GM12878 (cell line): ENCODE measurements around the gene SPRYD3. TPM values are rescaled to one million over a fixed set of nuclear protein-coding genes. Genes with fewer than 3 reads are reported as not detected.

ENCODE experiments used
- ATAC-seq: fragments of 200-7000 bp; cut with Tn5 transposase; 3 replicates; pipeline ENCODE4 v1.9.1; 2020; ENCODE audit warnings: mild to moderate bottlenecking, moderate library complexity
- BruUV-seq: library from RNA; stranded (reverse); fragments of 400-500 nt; replicated peaks from 2 replicates; lab custom pipeline; 2021; lab: Mats Ljungman, UMichigan
- CTCF ChIA-PET: fragments of 300-600 bp; sonication (Branson Sonifier 250); formaldehyde crosslinking; extraction: SDS; loops from one replicate; lab custom pipeline; 2021; ENCODE audit warnings: inconsistent platforms; lab: Yijun Ruan, JAX
- POLR2A ChIA-PET: fragments of 350-600 bp; formaldehyde crosslinking; extraction: SDS; loops from one replicate; lab custom pipeline; 2021; ENCODE audit warnings: inconsistent platforms; lab: Charles Lee
- RAD21 ChIA-PET: fragments of 300-600 bp; sonication (Branson Sonifier 250); formaldehyde crosslinking; loops from one replicate; lab custom pipeline; 2023; ENCODE audit warnings: antibody characterized with exemption; ENCODE audit not compliant: unreplicated experiment; lab: Charles Lee
- SMC1A ChIA-PET: fragments of 300-600 bp; sonication (Branson Sonifier 250); formaldehyde crosslinking; loops from one replicate; lab custom pipeline; 2023; ENCODE audit not compliant: unreplicated experiment, uncharacterized antibody; lab: Charles Lee
- DNase-seq: peaks from one replicate; pipeline ENCODE4 v3.0.0-alpha.2; 2011; ENCODE audit warnings: low read depth, low spot score
- FAIRE-seq: peaks from 3 replicates; lab custom pipeline; 2011; peaks lifted over from hg19 to GRCh38; lab: Jason Lieb, UNC
- H2AFZ ChIP-seq: 2 replicates; pipeline ENCODE4 v1.6.0; 2011; ENCODE audit warnings: low read depth, low read length, control low read depth; ENCODE audit not compliant: control insufficient read depth
- H3K27ac ChIP-seq: 2 replicates; pipeline ENCODE4 v1.5.1; 2011; ENCODE audit warnings: control low read depth; ENCODE audit not compliant: control insufficient read depth, insufficient read depth
- H3K27me3 ChIP-seq, 2 experiments: replicated peaks in 1 of 2; 2 replicates each; pipeline versions ENCODE4 v1.6.0 to v1.6.1; 2011; ENCODE audit warnings: low read length in 1 of 2; ENCODE audit not compliant: control insufficient read depth in 2 of 2, insufficient read depth in 2 of 2
- H3K36me3 ChIP-seq, 2 experiments: 2 replicates each; pipeline ENCODE4 v1.5.1; 2011; ENCODE audit warnings: low read length in 1 of 2; ENCODE audit not compliant: control insufficient read depth in 2 of 2, insufficient read depth in 2 of 2
- H3K4me1 ChIP-seq: 2 replicates; pipeline ENCODE4 v1.6.1; 2011; ENCODE audit warnings: mild to moderate bottlenecking, low read length, moderate library complexity, mixed read lengths; ENCODE audit not compliant: control insufficient read depth, insufficient read depth
- H3K4me2 ChIP-seq: 2 replicates; pipeline ENCODE4 v1.6.0; 2011; ENCODE audit warnings: control low read depth; ENCODE audit not compliant: control insufficient read depth, insufficient read depth
- H3K4me3 ChIP-seq: fragments of 200-600 bp; sonication (generic); 2 replicates; pipeline ENCODE4 v1.5.1; 2016
- H3K79me2 ChIP-seq: 2 replicates; pipeline ENCODE4 v1.6.0; 2011; ENCODE audit warnings: low read length; ENCODE audit not compliant: control insufficient read depth, insufficient read depth
- H3K9ac ChIP-seq: 2 replicates; pipeline ENCODE4 v1.8.0; 2011; ENCODE audit warnings: low read length, control low read depth, mixed read lengths; ENCODE audit not compliant: control insufficient read depth, insufficient read depth
- H3K9me3 ChIP-seq: replicated peaks from 3 replicates; pipeline ENCODE4 v1.5.1; 2011; ENCODE audit warnings: mild to moderate bottlenecking, low read length; ENCODE audit not compliant: control insufficient read depth, insufficient read depth
- H4K20me1 ChIP-seq: 2 replicates; pipeline ENCODE4 v1.6.0; 2011; ENCODE audit not compliant: control insufficient read depth, insufficient read depth
- ASH2L ChIP-seq: fragments of 300-600, 200-600 bp; sonication (generic); IDR thresholded peaks from 2 replicates; pipeline ENCODE4 v1.6.1; 2017; ENCODE audit warnings: low read depth, mild to moderate bottlenecking, borderline replicate concordance
- BHLHE40 ChIP-seq, 2 experiments: fragments of 450-650 bp in 1 of 2; IDR thresholded peaks; 2 replicates each; pipeline ENCODE4 v1.6.1; 2011 to 2017; ENCODE audit warnings: low read depth in 2 of 2, borderline replicate concordance in 1 of 2, improper control_type of control experiment in 1 of 2, low read length in 1 of 2, mild to moderate bottlenecking in 1 of 2
- CEBPB ChIP-seq, 2 experiments: fragments of 150-350 bp in 1 of 2; IDR thresholded peaks; 2 replicates each; pipeline ENCODE4 v1.6.1; 2012 to 2014; ENCODE audit warnings: low read depth in 2 of 2, low read length in 2 of 2, borderline replicate concordance in 1 of 2, inconsistent platforms in 1 of 2
- EGR1 ChIP-seq, 2 experiments: IDR thresholded peaks; 1 replicate in 1 of 2; 2 replicates in 1 of 2; pipeline ENCODE4 v1.6.1; 2011 to 2012; ENCODE audit warnings: low read depth in 2 of 2, low read length in 2 of 2, borderline replicate concordance in 1 of 2, mild to moderate bottlenecking in 1 of 2, moderate library complexity in 1 of 2
- ETV6 ChIP-seq, 2 experiments: fragments of 450-650 bp in 1 of 2; IDR thresholded peaks in 1 of 2; conservative IDR thresholded peaks in 1 of 2; 2 replicates each; pipeline ENCODE4 v1.6.1; 2014; ENCODE audit warnings: antibody characterized with exemption in 1 of 2, borderline replicate concordance in 1 of 2, low read depth in 1 of 2, mild to moderate bottlenecking in 1 of 2, moderate library complexity in 1 of 2
- FOXM1 ChIP-seq: IDR thresholded peaks from 2 replicates; pipeline ENCODE4 v1.6.1; 2012; ENCODE audit warnings: low read depth, mild to moderate bottlenecking, inconsistent platforms, low read length, moderate library complexity
- MEF2B ChIP-seq: fragments of 450-650 bp; IDR thresholded peaks from 2 replicates; pipeline ENCODE4 v1.6.1; 2018; ENCODE audit warnings: mild to moderate bottlenecking, moderate library complexity; ENCODE audit not compliant: partially characterized antibody, poor library complexity, severe bottlenecking
- MTA2 ChIP-seq: fragments of 450-650 bp; IDR thresholded peaks from 2 replicates; pipeline ENCODE4 v1.6.1; 2016; ENCODE audit warnings: low read depth, mild to moderate bottlenecking, moderate library complexity
- PAX8 ChIP-seq: fragments of 450-650 bp; IDR thresholded peaks from 2 replicates; pipeline ENCODE4 v1.6.1; 2017; ENCODE audit warnings: mild to moderate bottlenecking, moderate library complexity
- POLR2A ChIP-seq: IDR thresholded peaks from 2 replicates; pipeline ENCODE4 v1.6.1; 2011; ENCODE audit warnings: low read depth, mild to moderate bottlenecking, low read length
- POLR2AphosphoS5 ChIP-seq: IDR thresholded peaks from 2 replicates; pipeline ENCODE4 v1.6.1; 2011; ENCODE audit warnings: mild to moderate bottlenecking, low read length, inconsistent platforms
- SMAD5 ChIP-seq: IDR thresholded peaks from 2 replicates; pipeline ENCODE4 v1.6.1; 2016; ENCODE audit warnings: antibody characterized with exemption, low read depth
- SMARCA5 ChIP-seq: fragments of 450-650 bp; IDR thresholded peaks from 2 replicates; pipeline ENCODE4 v1.6.1; 2017; ENCODE audit warnings: mild to moderate bottlenecking
- SPI1 ChIP-seq: IDR thresholded peaks from 2 replicates; pipeline ENCODE4 v1.6.1; 2011; ENCODE audit warnings: low read depth, mild to moderate bottlenecking, low read length, moderate library complexity, borderline replicate concordance; ENCODE audit not compliant: insufficient read depth
- USF2 ChIP-seq: IDR thresholded peaks from 2 replicates; pipeline ENCODE4 v1.6.1; 2011; ENCODE audit warnings: low read depth, low read length, improper control_type of control experiment, borderline replicate concordance
- ZNF24 ChIP-seq: fragments of 450-650 bp; IDR thresholded peaks from 2 replicates; pipeline ENCODE4 v1.6.1; 2017; ENCODE audit warnings: antibody characterized with exemption, mild to moderate bottlenecking
- WGBS: methylation state at CpG from one replicate; pipeline ENCODE4 v1.1.6; 2016; ENCODE audit warnings: low lambda C conversion rate; ENCODE audit not compliant: insufficient replicate concordance, insufficient coverage; ENCODE audit errors: missing lambda C conversion rate; 5-methylcytosine and 5-hydroxymethylcytosine counted together
- in situ Hi-C: fragments of 300-500 bp; cut with MboI; formaldehyde crosslinking; loops from 9 replicates; pipeline ENCODE4 v1.14.3; 2018; ENCODE audit warnings: mixed read lengths
- intact Hi-C: fragments of 100-400 bp; cut with micrococcal nuclease; formaldehyde crosslinking; loops from one replicate; pipeline ENCODE4 v1.14.2; 2022; ENCODE audit not compliant: unreplicated experiment
- polyA plus RNA-seq, 11 experiments: library from polyadenylated mRNA; depleted of rRNA in 4 of 11; unstranded in 6 of 11; stranded (reverse) in 5 of 11; fragments of >200 nt; fragmentation: Nextera tagmentation in 4 of 11; fragmentation: Illumina TruSeq in 1 of 11; extraction: Ambion mirVana in 4 of 11; extraction: Trizol in 1 of 11; gene quantifications; 1 replicate in 1 of 11; 2 replicates in 10 of 11; pipeline versions ENCODE4 v1.2.1 to v1.2.3, GENCODE V29; 2011 to 2016; ENCODE audit warnings: inconsistent platforms in 2 of 11, missing spikeins in 2 of 11, low read depth in 1 of 11
- total RNA-seq, 4 experiments: library from RNA; depleted of rRNA in 3 of 4; stranded (reverse); fragments of >200 nt in 3 of 4; fragmentation: Illumina TruSeq in 1 of 4; extraction: Trizol in 1 of 4; gene quantifications; 2 replicates each; pipeline versions ENCODE4 v1.2.1 to v1.2.3, GENCODE V29; 2013 to 2021
- TF ChIP-seq, protein P1 (sequence below): fragments of 450-650 bp; IDR thresholded peaks from 2 replicates; pipeline ENCODE4 v1.6.1; 2017; ENCODE audit warnings: borderline replicate concordance
- TF ChIP-seq, protein P2 (sequence below): fragments of 450-650 bp; IDR thresholded peaks from 2 replicates; pipeline ENCODE4 v1.6.1; 2017; ENCODE audit warnings: mild to moderate bottlenecking, low read depth, inconsistent platforms; ENCODE audit not compliant: poor library complexity, severe bottlenecking

Gene SPRYD3
- total and polyA plus RNA-seq, 10 of the 15 experiments (the other 5 are each of a cell fraction or from before 2014, with no cell fraction given), result 2.3 to 26.4 (median 20.2) TPM

DNA sequence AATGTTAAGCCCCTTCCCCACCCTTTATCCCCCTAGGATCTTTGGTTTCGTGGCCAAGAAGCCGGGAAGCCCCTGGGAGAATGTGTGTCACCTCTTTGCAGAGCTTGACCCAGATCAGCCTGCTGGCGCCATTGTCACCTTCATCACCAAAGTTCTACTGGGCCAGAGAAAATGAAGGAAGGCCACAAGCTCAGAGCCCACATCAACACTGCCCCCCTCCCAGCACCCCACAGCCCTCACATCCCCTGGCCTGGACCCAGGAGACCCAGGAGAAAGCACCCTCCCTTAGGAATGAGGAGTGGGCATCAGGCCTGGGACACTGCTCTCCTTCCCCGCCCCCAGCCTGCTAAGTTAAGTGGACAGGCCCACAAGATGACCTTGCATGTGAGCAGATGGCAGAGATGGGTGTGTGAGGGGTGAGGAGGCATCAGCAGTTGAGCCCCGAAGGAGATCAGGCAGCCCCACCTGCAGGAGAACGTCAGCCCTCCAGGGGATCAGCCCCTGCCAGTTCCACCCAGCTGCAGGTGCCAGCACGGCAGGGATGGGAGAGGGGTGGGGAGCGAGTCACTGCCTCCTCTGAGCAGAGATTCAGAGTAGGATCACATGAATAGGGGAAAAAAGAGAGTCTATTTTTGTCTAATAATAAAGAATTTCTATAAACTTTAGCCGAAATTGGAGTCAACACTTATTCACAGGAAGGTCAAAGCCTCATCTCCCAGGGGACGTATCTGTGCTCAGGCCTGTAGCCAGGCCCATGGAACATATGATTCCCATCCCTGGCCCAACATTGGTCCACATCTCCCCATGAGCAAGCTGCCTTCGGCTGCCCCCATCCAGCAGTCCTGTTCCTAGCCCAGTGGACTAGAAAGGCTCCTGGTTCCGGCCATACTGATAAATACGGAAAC lies 15.2 kb downstream of the SPRYD3 start:
- BruUV-seq, result no TSS peak
- H3K4me2 ChIP-seq, result no peak overlapping the region
- no peaks in the 10 kb centered on the region for H3K9me3 ChIP-seq
- ChIA-PET RAD21 (interaction anchor here (4.5 kb wide), 1 partner anchor 35 kb away, joined by 84 read pairs; the partner anchor contains the start of gene IGFBP6), POLR2A (interaction anchor here (0.5 kb wide), 1 partner anchor 143 kb away, joined by 3 read pairs; the partner anchor contains the start of gene ITGB7), CTCF (interaction anchor here (0.7 to 12.1 kb wide), 6 partner anchors 8 to 37 kb away, joined by 3 to 355 read pairs (median 28); partner anchors contain the start of genes IGFBP6, SOAT2 and SPRYD3), SMC1A (interaction anchor here (7.8 kb wide), 1 partner anchor 37 kb away, joined by 126 read pairs; the partner anchor contains the start of gene SOAT2)
- H3K27ac ChIP-seq, result no peak overlapping the region
- ATAC-seq, result no peak
- intact Hi-C loops, result no loop called here
- no peaks in the 10 kb centered on the region for H3K79me2 ChIP-seq
- no peaks in the 10 kb centered on the region for H4K20me1 ChIP-seq
- H3K9ac ChIP-seq, result no peak overlapping the region
- H3K36me3 ChIP-seq, result peaks cover 6 to 7% of the 10 kb centered on the region in 2 experiments; a peak in 3 of 4 replicates
- no peak overlapping the region for H2AFZ ChIP-seq
- H3K4me3 ChIP-seq, result no peak overlapping the region
- WGBS, result 69% methylated on average over 13 of the region's 13 CpGs
- no peak for FAIRE-seq
- in situ Hi-C loops, result no loop called here
- H3K4me1 ChIP-seq, result no peaks in the 10 kb centered on the region
- DNase-seq, result no peak
- H3K27me3 ChIP-seq, result no peaks in the 10 kb centered on the region
- no peak for TF ChIP-seq USF2
- no peak for TF ChIP-seq SPI1
- TF ChIP-seq, protein P1, sequence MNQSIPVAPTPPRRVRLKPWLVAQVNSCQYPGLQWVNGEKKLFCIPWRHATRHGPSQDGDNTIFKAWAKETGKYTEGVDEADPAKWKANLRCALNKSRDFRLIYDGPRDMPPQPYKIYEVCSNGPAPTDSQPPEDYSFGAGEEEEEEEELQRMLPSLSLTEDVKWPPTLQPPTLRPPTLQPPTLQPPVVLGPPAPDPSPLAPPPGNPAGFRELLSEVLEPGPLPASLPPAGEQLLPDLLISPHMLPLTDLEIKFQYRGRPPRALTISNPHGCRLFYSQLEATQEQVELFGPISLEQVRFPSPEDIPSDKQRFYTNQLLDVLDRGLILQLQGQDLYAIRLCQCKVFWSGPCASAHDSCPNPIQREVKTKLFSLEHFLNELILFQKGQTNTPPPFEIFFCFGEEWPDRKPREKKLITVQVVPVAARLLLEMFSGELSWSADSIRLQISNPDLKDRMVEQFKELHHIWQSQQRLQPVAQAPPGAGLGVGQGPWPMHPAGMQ, result no peak
- TF ChIP-seq MEF2B, result no peak
- no peak for TF ChIP-seq SMARCA5
- no peak for TF ChIP-seq ZNF24
- no peak for TF ChIP-seq CEBPB (IDR thresholded peaks at IDR 0.05; ENCODE audit: borderline replicate concordance in 1 of 2, low read depth in 2 of 2, low read length in 2 of 2)
- TF ChIP-seq, protein P2, sequence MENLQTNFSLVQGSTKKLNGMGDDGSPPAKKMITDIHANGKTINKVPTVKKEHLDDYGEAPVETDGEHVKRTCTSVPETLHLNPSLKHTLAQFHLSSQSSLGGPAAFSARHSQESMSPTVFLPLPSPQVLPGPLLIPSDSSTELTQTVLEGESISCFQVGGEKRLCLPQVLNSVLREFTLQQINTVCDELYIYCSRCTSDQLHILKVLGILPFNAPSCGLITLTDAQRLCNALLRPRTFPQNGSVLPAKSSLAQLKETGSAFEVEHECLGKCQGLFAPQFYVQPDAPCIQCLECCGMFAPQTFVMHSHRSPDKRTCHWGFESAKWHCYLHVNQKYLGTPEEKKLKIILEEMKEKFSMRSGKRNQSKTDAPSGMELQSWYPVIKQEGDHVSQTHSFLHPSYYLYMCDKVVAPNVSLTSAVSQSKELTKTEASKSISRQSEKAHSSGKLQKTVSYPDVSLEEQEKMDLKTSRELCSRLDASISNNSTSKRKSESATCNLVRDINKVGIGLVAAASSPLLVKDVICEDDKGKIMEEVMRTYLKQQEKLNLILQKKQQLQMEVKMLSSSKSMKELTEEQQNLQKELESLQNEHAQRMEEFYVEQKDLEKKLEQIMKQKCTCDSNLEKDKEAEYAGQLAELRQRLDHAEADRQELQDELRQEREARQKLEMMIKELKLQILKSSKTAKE, result no peak
- no peak for TF ChIP-seq BHLHE40 (IDR thresholded peaks at IDR 0.05; ENCODE audit: borderline replicate concordance in 1 of 2, low read depth in 2 of 2, low read length in 1 of 2)
- TF ChIP-seq POLR2A, result no peak
- TF ChIP-seq EGR1 (IDR thresholded peaks at IDR 0.05; ENCODE audit: borderline replicate concordance in 1 of 2, low read depth in 2 of 2, low read length in 2 of 2), result no peak
- TF ChIP-seq SMAD5, result no peak
- no peak for TF ChIP-seq FOXM1
- TF ChIP-seq POLR2AphosphoS5, result no peak
- no peak for TF ChIP-seq PAX8
- no peak for TF ChIP-seq MTA2
- no peak for TF ChIP-seq ETV6 (conservative IDR thresholded peaks at IDR 0.05 in 1 of 2, IDR thresholded peaks at IDR 0.05 in 1 of 2; ENCODE audit: borderline replicate concordance in 1 of 2, low read depth in 1 of 2)
- no peak for TF ChIP-seq ASH2L
- TF ChIP-seq, all 136 proteins: peak for 0
